Fibroblast of the aortic adventitia (primary cell): ENCODE measurements around the gene BMF. TPM values are rescaled to one million over a fixed set of nuclear protein-coding genes. Genes with fewer than 3 reads are reported as not detected.
"Not testable (repeated sequence)": the region's sequence is repeated elsewhere in the genome, so short reads cannot be mapped to it uniquely, and the experiment has no call there.

Experiments
- DNase-seq: peaks from one replicate; pipeline ENCODE4 v3.0.0-alpha.2; 2010; ENCODE audit warnings: low read depth
- H3K4me3 ChIP-seq: 2 replicates; pipeline ENCODE4 v1.5.1; 2011; ENCODE audit warnings: low read depth, mild to moderate bottlenecking, control low read depth, low read length, moderate library complexity
- CTCF ChIP-seq: IDR thresholded peaks from 2 replicates; pipeline ENCODE4 v1.5.1; 2011; ENCODE audit warnings: mild to moderate bottlenecking, low read length, control low read depth, inconsistent platforms; ENCODE audit not compliant: insufficient read depth
- total RNA-seq: library from RNA; depleted of rRNA; stranded (reverse); fragments of >200 nt; gene quantifications from 2 replicates; pipeline ENCODE4 v1.2.3, GENCODE V29; 2012; ENCODE audit warnings: low replicate concordance

Gene BMF
- total RNA-seq, 1 donor, result 2.3 TPM

DNA sequence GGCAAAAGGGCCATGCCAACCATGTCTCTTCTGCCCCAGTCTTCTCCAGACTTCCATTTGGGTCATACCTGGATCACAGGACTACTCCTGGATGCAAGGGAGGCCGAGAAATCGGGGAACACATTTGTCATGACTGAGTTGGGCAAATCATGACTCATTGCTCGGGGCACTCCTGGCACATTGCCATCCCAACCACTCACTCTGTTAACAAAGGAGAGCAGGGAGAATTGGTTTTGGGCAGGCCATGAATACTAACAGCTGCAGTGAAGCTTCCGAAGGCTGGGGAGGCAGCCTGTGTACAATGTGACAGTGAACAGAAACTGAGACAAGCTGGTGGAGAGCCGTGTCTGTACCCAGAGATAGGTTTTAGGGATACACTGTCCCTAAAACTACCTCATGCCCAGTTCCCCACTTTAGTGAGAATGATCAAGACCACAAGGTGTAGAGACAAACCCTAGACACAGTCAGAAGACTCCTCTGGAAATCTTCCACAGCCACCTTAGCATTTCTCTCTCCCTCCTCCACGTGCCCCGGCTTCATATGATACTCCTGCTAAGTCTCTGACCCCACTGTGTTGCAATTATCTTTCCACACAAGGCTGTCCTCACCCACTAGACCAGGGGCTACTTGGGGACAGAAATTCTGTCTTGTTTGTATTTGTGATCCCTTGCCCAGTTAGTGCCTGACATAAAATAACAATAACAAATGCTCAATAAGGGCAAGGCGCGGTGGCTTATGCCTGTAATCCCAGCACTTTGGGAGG, 41.7 kb upstream of the BMF start:
- DNase-seq, result peak; percentile 60

GRCh38 chr15:40149339-40149738, 40.7 kb upstream of the BMF start:
- no peak overlapping the region for H3K4me3 ChIP-seq
- no peak for DNase-seq
- TF ChIP-seq CTCF, result no peak

More for the DNA sequence above, 41.7 kb upstream of the BMF start:
- no peak overlapping the region for H3K4me3 ChIP-seq
- no peak for TF ChIP-seq CTCF

DNA sequence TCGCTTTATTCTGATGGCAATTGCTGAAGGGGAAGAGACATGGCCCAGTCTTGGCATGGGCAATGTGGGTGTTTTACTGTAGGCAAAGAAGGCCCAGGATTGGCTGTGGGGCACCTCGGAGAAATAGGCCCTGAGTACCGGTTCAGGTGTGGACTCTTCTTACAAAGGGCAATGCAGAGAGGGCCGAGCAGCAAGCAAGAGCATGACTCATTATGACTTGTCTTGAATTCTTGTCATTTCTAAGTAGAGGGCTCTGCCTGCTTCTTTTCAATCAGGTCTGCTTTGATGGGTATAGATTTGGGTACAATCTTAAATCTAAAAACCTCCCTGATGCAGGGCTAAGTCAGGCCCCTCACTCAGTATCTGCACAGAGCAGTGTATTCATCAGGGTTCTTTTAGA, 37.4 kb upstream of the BMF start:
- no peak overlapping the region for H3K4me3 ChIP-seq
- peak; percentile 26 for DNase-seq
- no peak for TF ChIP-seq CTCF

- no peak for TF ChIP-seq CTCF
- no peak overlapping the region for H3K4me3 ChIP-seq
- no peak for DNase-seq
Measured at GRCh38 chr15:40142428-40142827, 33.7 kb upstream of the BMF start.

GRCh38 chr15:40138201-40138570, 29.5 kb upstream of the BMF start:
- not testable (repeated sequence) for H3K4me3 ChIP-seq, DNase-seq

DNA sequence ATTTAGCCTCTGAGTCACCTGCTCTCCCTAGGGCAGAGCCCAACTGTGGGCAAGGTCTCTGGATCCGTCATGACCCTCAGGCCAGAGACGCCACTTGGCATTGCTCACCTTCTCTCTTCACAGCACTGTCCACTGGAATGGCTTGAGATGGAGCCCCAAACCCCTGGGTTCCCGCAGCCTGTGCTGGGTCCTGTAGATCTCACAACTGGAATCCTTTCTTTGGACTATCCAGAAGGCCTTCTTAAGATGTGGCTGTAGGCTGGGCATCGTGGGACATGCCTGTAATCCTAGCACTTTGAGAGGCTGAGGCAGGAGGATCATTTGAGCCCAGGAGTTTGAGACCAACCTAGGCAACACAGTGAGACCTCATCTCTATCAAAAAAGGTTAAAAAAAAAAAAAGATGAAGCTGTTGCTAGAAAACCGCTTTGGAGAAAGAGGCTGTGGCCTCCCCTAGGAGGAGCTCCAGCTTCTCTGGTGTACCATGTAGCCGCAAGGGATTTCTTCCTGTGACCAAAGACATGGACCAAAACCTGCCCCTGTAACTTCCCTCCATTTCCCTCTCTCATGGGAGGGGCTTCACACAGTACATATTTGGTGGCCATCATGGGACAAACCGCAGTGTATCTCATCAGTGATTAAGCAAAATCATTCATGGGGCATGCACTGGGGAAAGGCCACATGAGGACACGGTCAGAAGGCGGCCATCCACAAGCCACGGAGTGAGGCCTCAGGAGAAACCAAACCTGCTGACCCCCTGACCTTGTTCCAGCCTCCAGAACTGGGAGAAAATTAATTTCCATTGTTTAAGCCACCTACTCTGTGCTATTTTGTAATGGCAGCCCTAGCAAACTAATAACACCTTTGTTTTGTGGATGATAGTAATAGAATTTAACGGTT, 28.9 kb upstream of the BMF start:
- no peak overlapping the region for H3K4me3 ChIP-seq
- no peak for TF ChIP-seq CTCF
- DNase-seq, result no peak
